ENCODE data around the gene ALPK1.

The ALPK1 gene

DNA sequence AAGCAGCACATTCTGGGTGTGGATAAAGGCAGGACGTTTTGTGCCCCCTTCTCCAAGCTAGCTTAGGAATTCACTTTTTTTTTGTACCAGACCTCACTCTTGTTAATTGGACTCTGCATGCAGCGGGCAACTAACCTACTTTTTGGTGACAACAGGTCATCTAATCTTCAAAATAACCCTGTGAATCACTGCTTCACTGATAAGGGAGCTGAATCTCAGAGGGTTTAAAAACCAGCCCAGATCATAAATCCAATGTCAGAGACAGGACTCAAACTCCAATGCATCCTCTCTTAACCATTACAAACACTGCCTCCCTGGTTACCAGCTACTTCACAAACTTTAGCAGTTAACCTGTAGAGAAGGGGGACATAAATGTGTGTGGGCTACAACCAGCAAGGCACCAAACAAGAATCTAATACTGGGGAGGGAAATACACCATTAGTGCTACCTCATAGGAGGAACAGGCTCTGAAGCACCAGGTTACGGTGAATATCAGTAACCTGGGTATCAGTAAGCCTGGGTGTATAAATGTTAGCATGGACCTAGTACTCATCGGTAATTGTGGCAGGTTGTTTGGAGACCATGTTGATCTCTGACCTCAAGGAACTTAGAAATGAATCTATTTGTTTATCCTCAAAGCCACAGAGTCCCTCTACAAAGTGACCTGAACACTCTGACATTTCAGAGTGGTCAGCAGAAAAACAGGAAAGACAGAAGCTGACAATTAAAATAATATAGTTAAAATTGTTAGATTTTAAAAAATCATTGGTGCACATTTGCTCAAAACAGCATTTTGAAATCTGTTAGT is 14.1 kb upstream of the ALPK1 start:
- TF ChIP-seq POLR2AphosphoS5 (IDR thresholded peaks at IDR 0.05; ENCODE audit: low read depth, low read length) (peak; percentile 33; the same call in 1 of the 2 replicates), PAX5 (IDR thresholded peaks at IDR 0.05; ENCODE audit: insufficient read depth, low read length, severe bottlenecking) (no peak), SPI1 (IDR thresholded peaks at IDR 0.05; ENCODE audit: low read depth, low read length) (no peak), POLR2A (IDR thresholded peaks at IDR 0.05; ENCODE audit: low read depth, low read length) (0 out of 2 replicates have a peak, but pooled peaks have one; percentile 35)
- no peak for DNase-seq (ENCODE audit: insufficient read length, low spot score)
- FAIRE-seq, result peak; percentile 84

DNA sequence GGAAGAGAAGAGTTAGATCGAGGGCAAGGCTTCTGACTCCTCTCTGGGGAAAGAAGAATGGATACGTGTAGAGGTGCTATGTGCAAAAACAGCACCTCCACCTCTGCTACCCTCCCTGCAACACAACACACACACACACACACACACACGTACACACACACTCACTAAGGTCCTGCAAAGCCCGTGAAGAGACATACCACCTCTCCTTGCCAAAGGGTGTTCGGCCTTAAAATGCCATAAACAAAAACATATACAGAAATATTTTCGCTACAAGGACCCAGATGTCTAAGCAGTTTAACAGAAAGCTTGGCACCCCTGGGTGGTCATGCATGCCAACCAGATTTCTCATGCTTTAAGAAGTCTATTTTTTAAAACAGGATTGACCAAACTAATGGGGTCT is 13.0 kb upstream of the ALPK1 start:
- no peak for DNase-seq (ENCODE audit: insufficient read length, low spot score)
- TF ChIP-seq POU2F2 (IDR thresholded peaks at IDR 0.05; ENCODE audit: low read depth, low read length), result no peak
- TF ChIP-seq POLR2AphosphoS5 (IDR thresholded peaks at IDR 0.05; ENCODE audit: low read depth, low read length), result no peak
- no peak for TF ChIP-seq SPI1 (IDR thresholded peaks at IDR 0.05; ENCODE audit: low read depth, low read length)
- peak; percentile 16 for FAIRE-seq

- DNase-seq (ENCODE audit: insufficient read length, low spot score), result no peak
- no peak for TF ChIP-seq POLR2AphosphoS5 (IDR thresholded peaks at IDR 0.05; ENCODE audit: low read depth, low read length)
- TF ChIP-seq TAF1 (IDR thresholded peaks at IDR 0.05; ENCODE audit: low read depth, low read length), result no peak
- TF ChIP-seq POU2F2 (IDR thresholded peaks at IDR 0.05; ENCODE audit: low read depth, low read length), result no peak
- TF ChIP-seq POLR2A (IDR thresholded peaks at IDR 0.05; ENCODE audit: low read depth, low read length), result peak; percentile 63; the same call in 1 of the 2 replicates
- TF ChIP-seq PAX5 (IDR thresholded peaks at IDR 0.05; ENCODE audit: insufficient read depth, low read length, severe bottlenecking), result peak; percentile 84
- TF ChIP-seq SPI1 (IDR thresholded peaks at IDR 0.05; ENCODE audit: low read depth, low read length), result peak; percentile 58; the same call in 1 of the 2 replicates
Measured at GRCh38 chr4:112284662-112285411, 12.3 kb upstream of the ALPK1 start.

GRCh38 chr4:112287258-112287989 is 9.7 kb upstream of the ALPK1 start:
- TF ChIP-seq TAF1 (IDR thresholded peaks at IDR 0.05; ENCODE audit: low read depth, low read length), result peak; percentile 45; the same call in 1 of the 2 replicates
- no peak for TF ChIP-seq PAX5 (IDR thresholded peaks at IDR 0.05; ENCODE audit: insufficient read depth, low read length, severe bottlenecking)
- TF ChIP-seq POU2F2 (IDR thresholded peaks at IDR 0.05; ENCODE audit: low read depth, low read length), result peak; percentile 53; the same call in 1 of the 2 replicates
- TF ChIP-seq SPI1 (IDR thresholded peaks at IDR 0.05; ENCODE audit: low read depth, low read length), result no peak
- peak; percentile 77 for TF ChIP-seq POLR2A (IDR thresholded peaks at IDR 0.05; ENCODE audit: low read depth, low read length)
- no peak; the same call in none of the 2 replicates for TF ChIP-seq POLR2AphosphoS5 (IDR thresholded peaks at IDR 0.05; ENCODE audit: low read depth, low read length)
- DNase-seq (ENCODE audit: insufficient read length, low spot score) (no peak), FAIRE-seq (peak; percentile 90)

More at GRCh38 chr4:112284662-112285411, 12.3 kb upstream of the ALPK1 start:
- FAIRE-seq, result peak; percentile 50

- FAIRE-seq (peak; percentile 58), DNase-seq (ENCODE audit: insufficient read length, low spot score) (no peak)
- peak; percentile 48; the same call in 1 of the 2 replicates for TF ChIP-seq POLR2A (IDR thresholded peaks at IDR 0.05; ENCODE audit: low read depth, low read length)
- no peak for TF ChIP-seq TAF1 (IDR thresholded peaks at IDR 0.05; ENCODE audit: low read depth, low read length)
- peak; percentile 39; the same call in 1 of the 2 replicates for TF ChIP-seq POLR2AphosphoS5 (IDR thresholded peaks at IDR 0.05; ENCODE audit: low read depth, low read length)
- peak; percentile 85 for TF ChIP-seq POU2F2 (IDR thresholded peaks at IDR 0.05; ENCODE audit: low read depth, low read length)
- TF ChIP-seq PAX5 (IDR thresholded peaks at IDR 0.05; ENCODE audit: insufficient read depth, low read length, severe bottlenecking), result no peak
- TF ChIP-seq SPI1 (IDR thresholded peaks at IDR 0.05; ENCODE audit: low read depth, low read length), result no peak
Measured at GRCh38 chr4:112288455-112288854, 8.7 kb upstream of the ALPK1 start.

- FAIRE-seq (peak; percentile 90), DNase-seq (ENCODE audit: insufficient read length, low spot score) (no peak)
- TF ChIP-seq SPI1 (IDR thresholded peaks at IDR 0.05; ENCODE audit: low read depth, low read length) (no peak), POU2F2 (IDR thresholded peaks at IDR 0.05; ENCODE audit: low read depth, low read length) (no peak), POLR2AphosphoS5 (IDR thresholded peaks at IDR 0.05; ENCODE audit: low read depth, low read length) (no peak), POLR2A (IDR thresholded peaks at IDR 0.05; ENCODE audit: low read depth, low read length) (0 out of 2 replicates have a peak, but pooled peaks have one; percentile 47), TAF1 (IDR thresholded peaks at IDR 0.05; ENCODE audit: low read depth, low read length) (0 out of 2 replicates have a peak, but pooled peaks have one; percentile 8), PAX5 (IDR thresholded peaks at IDR 0.05; ENCODE audit: insufficient read depth, low read length, severe bottlenecking) (no peak)
Measured at GRCh38 chr4:112289407-112290253, 7.5 kb upstream of the ALPK1 start.

DNA sequence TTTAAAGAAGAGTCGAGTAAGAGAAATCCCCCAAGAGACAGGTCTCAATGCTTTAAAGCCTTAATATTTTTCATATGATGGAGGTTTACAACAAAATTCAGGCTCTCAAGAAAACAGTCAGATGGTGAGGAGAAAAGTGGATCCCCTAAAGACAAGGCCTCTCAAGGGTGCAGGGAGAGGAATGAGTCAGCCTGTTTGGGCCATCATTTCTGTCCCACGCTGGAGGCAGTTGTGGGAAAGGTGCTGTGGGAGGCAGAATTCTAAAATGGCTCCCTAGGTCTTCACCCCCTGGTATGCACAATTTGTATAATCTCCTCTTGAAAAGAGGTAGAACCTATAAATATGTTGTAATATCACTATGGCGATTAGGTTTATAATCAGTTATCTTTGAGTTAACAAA is 6.8 kb upstream of the ALPK1 start:
- TF ChIP-seq SPI1 (IDR thresholded peaks at IDR 0.05; ENCODE audit: low read depth, low read length), result no peak
- TF ChIP-seq POU2F2 (IDR thresholded peaks at IDR 0.05; ENCODE audit: low read depth, low read length), result no peak
- TF ChIP-seq POLR2AphosphoS5 (IDR thresholded peaks at IDR 0.05; ENCODE audit: low read depth, low read length), result no peak
- TF ChIP-seq TAF1 (IDR thresholded peaks at IDR 0.05; ENCODE audit: low read depth, low read length), result no peak
- TF ChIP-seq POLR2A (IDR thresholded peaks at IDR 0.05; ENCODE audit: low read depth, low read length), result no peak
- no peak for TF ChIP-seq PAX5 (IDR thresholded peaks at IDR 0.05; ENCODE audit: insufficient read depth, low read length, severe bottlenecking)
- no peak for FAIRE-seq
- DNase-seq (ENCODE audit: insufficient read length, low spot score), result no peak

GRCh38 chr4:112299721-112300120 is 2.6 kb downstream of the ALPK1 start:
- no peak for TF ChIP-seq PAX5 (IDR thresholded peaks at IDR 0.05; ENCODE audit: insufficient read depth, low read length, severe bottlenecking)
- TF ChIP-seq SPI1 (IDR thresholded peaks at IDR 0.05; ENCODE audit: low read depth, low read length), result no peak
- TF ChIP-seq TAF1 (IDR thresholded peaks at IDR 0.05; ENCODE audit: low read depth, low read length), result no peak
- TF ChIP-seq POLR2AphosphoS5 (IDR thresholded peaks at IDR 0.05; ENCODE audit: low read depth, low read length), result no peak
- TF ChIP-seq POU2F2 (IDR thresholded peaks at IDR 0.05; ENCODE audit: low read depth, low read length), result no peak
- no peak for TF ChIP-seq POLR2A (IDR thresholded peaks at IDR 0.05; ENCODE audit: low read depth, low read length)
- FAIRE-seq (peak; percentile 67), DNase-seq (ENCODE audit: insufficient read length, low spot score) (no peak)
